A549 (cell line): ENCODE results near the gene CAPN13. TPM values are rescaled to one million over a fixed set of nuclear protein-coding genes. Genes with fewer than 3 reads are reported as not detected.

Experiments
- ATAC-seq, 2 experiments: fragments of 200-7000 bp in 1 of 2; fragments of >200 bp in 1 of 2; cut with Nextera tagmentation in 1 of 2; cut with Tn5 transposase in 1 of 2; 3 replicates each; pipeline versions ENCODE4 v1.8.0 to v1.9.1; 2018 to 2020; ENCODE audit warnings: mild to moderate bottlenecking in 1 of 2, moderate library complexity in 1 of 2
- CTCF ChIA-PET: fragments of 300-600 bp; sonication (Branson Sonifier 250); formaldehyde crosslinking; extraction: SDS; loops from one replicate; lab custom pipeline; 2021; ENCODE audit warnings: antibody characterized with exemption, inconsistent platforms; lab: Yijun Ruan, JAX
- POLR2A ChIA-PET: fragments of 350-600 bp; formaldehyde crosslinking; extraction: SDS; loops from one replicate; lab custom pipeline; 2021; ENCODE audit warnings: antibody characterized with exemption, inconsistent platforms; lab: Yijun Ruan, JAX
- DNase-seq, 2 experiments: peaks; one replicate each; pipeline versions ENCODE4 v3.0.0 to v3.0.0-alpha.2; 2011 to 2016; ENCODE audit warnings: low read depth in 1 of 2, low spot score in 1 of 2
- FAIRE-seq: peaks from 2 replicates; lab custom pipeline; 2011; peaks lifted over from hg19 to GRCh38; lab: Jason Lieb, UNC
- H3K27ac ChIP-seq, 2 experiments: fragments of >200 bp; sonication (Bioruptor Twin); formaldehyde crosslinking; 3 replicates each; pipeline ENCODE4 v1.5.1; 2016 to 2017
- H3K4me1 ChIP-seq: fragments of >200 bp; sonication (Bioruptor Twin); formaldehyde crosslinking; 3 replicates; pipeline ENCODE4 v1.6.1; 2016
- H3K4me2 ChIP-seq: fragments of >200 bp; sonication (Bioruptor Twin); formaldehyde crosslinking; 3 replicates; pipeline ENCODE4 v1.6.1; 2016
- H3K4me3 ChIP-seq: fragments of >200 bp; sonication (Bioruptor Twin); formaldehyde crosslinking; 3 replicates; pipeline ENCODE4 v1.5.1; 2016
- H3K9me3 ChIP-seq: fragments of >200 bp; sonication (Bioruptor Twin); formaldehyde crosslinking; 3 replicates; pipeline ENCODE4 v1.6.1; 2016
- BCL3 ChIP-seq: fragments of >200 bp; sonication (Bioruptor Twin); formaldehyde crosslinking; IDR thresholded peaks from 3 replicates; pipeline ENCODE4 v1.6.1; 2016
- CBX2 ChIP-seq: fragments of 200-600 bp; sonication (generic); IDR thresholded peaks from 2 replicates; pipeline ENCODE4 v1.6.1; 2016; ENCODE audit warnings: low read depth, mild to moderate bottlenecking, borderline replicate concordance
- CBX8 ChIP-seq: fragments of 200-600 bp; sonication (generic); IDR thresholded peaks from 2 replicates; pipeline ENCODE4 v1.6.1; 2016
- CEBPB ChIP-seq, 2 experiments: fragments of >200 bp in 1 of 2; sonication (Bioruptor Twin) in 1 of 2; formaldehyde crosslinking in 1 of 2; IDR thresholded peaks; 2 replicates each; pipeline ENCODE4 v1.6.1; 2012 to 2016
- CHD4 ChIP-seq: fragments of 200-600 bp; sonication (generic); IDR thresholded peaks from 2 replicates; pipeline ENCODE4 v1.6.1; 2016; ENCODE audit warnings: antibody characterized with exemption, mild to moderate bottlenecking, borderline replicate concordance
- CTCF ChIP-seq: fragments of >200 bp; sonication (Bioruptor Twin); formaldehyde crosslinking; IDR thresholded peaks from 3 replicates; pipeline ENCODE4 v1.5.1; 2016
- E2F6 ChIP-seq: IDR thresholded peaks from 2 replicates; pipeline ENCODE4 v1.6.1; 2012; ENCODE audit warnings: low read depth, borderline replicate concordance
- EHMT2 ChIP-seq: fragments of 200-600 bp; sonication (generic); IDR thresholded peaks from 2 replicates; pipeline ENCODE4 v1.6.1; 2016; ENCODE audit warnings: antibody characterized with exemption, low read depth, mild to moderate bottlenecking, moderate library complexity
- ESRRA ChIP-seq: fragments of 150-350 bp; IDR thresholded peaks from 2 replicates; pipeline ENCODE4 v1.6.1; 2014; ENCODE audit warnings: mild to moderate bottlenecking, low read length, borderline replicate concordance
- FOSB ChIP-seq: fragments of 250-450 bp; sonication (Bioruptor Pico); IDR thresholded peaks from 2 replicates; pipeline ENCODE4 v1.5.0; 2020; ENCODE audit warnings: mild to moderate bottlenecking, moderate library complexity
- FOXS1 ChIP-seq: fragments of 250-450 bp; sonication (Bioruptor Pico); IDR thresholded peaks from 2 replicates; pipeline ENCODE4 v1.5.0; 2020; ENCODE audit warnings: mild to moderate bottlenecking, moderate library complexity
- HDAC2 ChIP-seq: fragments of 200-600 bp; sonication (generic); IDR thresholded peaks from 2 replicates; pipeline ENCODE4 v1.6.1; 2016
- HES2 ChIP-seq: fragments of >200 bp; sonication (Bioruptor Twin); formaldehyde crosslinking; IDR thresholded peaks from 2 replicates; pipeline ENCODE4 v1.6.1; 2016
- HOXA7 ChIP-seq: fragments of 250-450 bp; sonication (Bioruptor Pico); IDR thresholded peaks from 2 replicates; pipeline ENCODE4 v1.5.0; 2020; ENCODE audit warnings: mild to moderate bottlenecking, moderate library complexity
- HOXB5 ChIP-seq: fragments of 250-450 bp; sonication (Bioruptor Pico); IDR thresholded peaks from 2 replicates; pipeline ENCODE4 v1.5.0; 2020; ENCODE audit warnings: mild to moderate bottlenecking, moderate library complexity
- JUN ChIP-seq, 2 experiments: fragments of >200 bp; sonication (Bioruptor Twin); formaldehyde crosslinking; IDR thresholded peaks; 2 replicates in 1 of 2; 3 replicates in 1 of 2; pipeline ENCODE4 v1.6.1; 2016 to 2017
- KDM1A ChIP-seq: fragments of 200-600 bp; sonication (generic); IDR thresholded peaks from 2 replicates; pipeline ENCODE4 v1.6.1; 2016; ENCODE audit warnings: low read depth, mild to moderate bottlenecking
- MAX ChIP-seq: IDR thresholded peaks from 2 replicates; pipeline ENCODE4 v1.6.1; 2012
- MAZ ChIP-seq: fragments of 150-350 bp; IDR thresholded peaks from 2 replicates; pipeline ENCODE4 v1.6.1; 2014; ENCODE audit warnings: antibody characterized with exemption, low read depth, low read length, borderline replicate concordance
- NFE2L2 ChIP-seq: fragments of 150-350 bp; conservative IDR thresholded peaks from 2 replicates; pipeline ENCODE4 v1.6.1; 2014; ENCODE audit warnings: low read length
- NPAS2 ChIP-seq: fragments of 250-450 bp; sonication (Bioruptor Pico); IDR thresholded peaks from 2 replicates; pipeline ENCODE4 v1.8.0; 2022; ENCODE audit warnings: mild to moderate bottlenecking, moderate library complexity, borderline replicate concordance
- PBX3 ChIP-seq: IDR thresholded peaks from 2 replicates; pipeline ENCODE4 v1.6.1; 2012
- PHF8 ChIP-seq: fragments of 200-600 bp; sonication (generic); IDR thresholded peaks from 2 replicates; pipeline ENCODE4 v1.6.1; 2016; ENCODE audit warnings: low read depth, mild to moderate bottlenecking, antibody characterized with exemption, moderate library complexity, borderline replicate concordance
- POLR2A ChIP-seq: IDR thresholded peaks from 2 replicates; pipeline ENCODE4 v1.6.1; 2012; ENCODE audit warnings: mild to moderate bottlenecking, low read length
- POLR2AphosphoS2 ChIP-seq: conservative IDR thresholded peaks from 2 replicates; pipeline ENCODE4 v1.6.1; 2012; ENCODE audit warnings: low read length, improper control_type of control experiment, inconsistent platforms
- RFX5 ChIP-seq: fragments of 450-650 bp; IDR thresholded peaks from 2 replicates; pipeline ENCODE4 v1.7.1; 2014; ENCODE audit warnings: antibody characterized with exemption, mild to moderate bottlenecking, moderate library complexity
- SMC3 ChIP-seq: fragments of >200 bp; sonication (Bioruptor Twin); formaldehyde crosslinking; IDR thresholded peaks from 3 replicates; pipeline ENCODE4 v1.6.1; 2018; ENCODE audit warnings: inconsistent platforms
- TP53 ChIP-seq: fragments of 250-450 bp; sonication (Bioruptor Pico); IDR thresholded peaks from 2 replicates; pipeline ENCODE4 v1.5.0; 2021; ENCODE audit warnings: mild to moderate bottlenecking, moderate library complexity
- ZFP36 ChIP-seq: fragments of 450-650 bp; IDR thresholded peaks from 2 replicates; pipeline ENCODE4 v1.6.1; 2014; ENCODE audit warnings: borderline replicate concordance; ENCODE audit not compliant: partially characterized antibody
- WGBS: methylation state at CpG from one replicate; pipeline ENCODE4 v1.1.6; 2017; ENCODE audit errors: missing lambda C conversion rate; 5-methylcytosine and 5-hydroxymethylcytosine counted together
- polyA plus RNA-seq, 4 experiments: library from polyadenylated mRNA; depleted of rRNA in 3 of 4; stranded (reverse); fragments of >200 nt; fragmentation: RNase III in 1 of 4; extraction: RNeasy Plus Mini Kit Qiagen cat#74134 plus additional on column Dnase treatment in 1 of 4; gene quantifications; 2 replicates in 3 of 4; 3 replicates in 1 of 4; pipeline ENCODE4 v1.2.3, GENCODE V29; 2011 to 2017

CAPN13 gene
- polyA plus RNA-seq, 2 of the 4 experiments (the other 2 are of a cell fraction): 0.08 to 0.18 TPM

GRCh38 chr2:30847329-30847728 lies 40.1 kb upstream of the CAPN13 start:
- CTCF ChIA-PET: interaction anchor here (1.1 kb wide), 2 partner anchors 14 to 323 kb away, joined by 4 read pairs; no protein-coding TSS in a partner anchor

GRCh38 chr2:30828586-30828985 lies 21.3 kb upstream of the CAPN13 start:
- no peak for DNase-seq
- TF ChIP-seq JUN (IDR thresholded peaks at IDR 0.05) (no peak), SMC3 (no peak), MAX (no peak), NPAS2 (CRISPR knock-in tag) (no peak), CEBPB (IDR thresholded peaks at IDR 0.05) (no peak), CBX8 (no peak), POLR2AphosphoS2 (no peak), MAZ (no peak), POLR2A (no peak), KDM1A (no peak), EHMT2 (no peak), HDAC2 (no peak), RFX5 (no peak)
- TF ChIP-seq, all 56 proteins: peak for 0
- no peaks in the 10 kb centered on the region for H3K4me1 ChIP-seq
- ATAC-seq (no peak), FAIRE-seq (peak; percentile 7)
- no peak overlapping the region for H3K27ac ChIP-seq
- CTCF ChIA-PET: interaction anchor here (1.3 to 2.4 kb wide), 3 partner anchors 20 to 34 kb away, joined by 3 to 10 read pairs (median 4); no protein-coding TSS in a partner anchor
- no peak overlapping the region for H3K4me2 ChIP-seq
- POLR2A ChIA-PET: no interaction called here
- no peak overlapping the region for H3K4me3 ChIP-seq
- H3K9me3 ChIP-seq: 0 out of 3 replicates have a peak, but pooled peaks cover 4% of the 10 kb centered on the region
- 0% methylated on average over 1 of the region's 1 CpG for WGBS

More at GRCh38 chr2:30847329-30847728, 40.1 kb upstream of the CAPN13 start:
- no peaks in the 10 kb centered on the region for H3K4me1 ChIP-seq
- POLR2A ChIA-PET: no interaction called here
- WGBS: 0% methylated on average over 1 of the region's 1 CpG
- H3K27ac ChIP-seq: no peak overlapping the region
- peaks cover 16% of the 10 kb centered on the region; the same call in 2 of the 3 replicates for H3K9me3 ChIP-seq
- ATAC-seq: no peak
- no peak overlapping the region for H3K4me2 ChIP-seq
- H3K4me3 ChIP-seq: no peak overlapping the region
- TF ChIP-seq POLR2A (no peak), FOXS1 (no peak), CHD4 (no peak), PHF8 (no peak), PBX3 (no peak), NFE2L2 (no peak)
- no peak for FAIRE-seq
- DNase-seq: no peak

GRCh38 chr2:30826916-30827315 lies 19.7 kb upstream of the CAPN13 start:
- no peak for TF ChIP-seq FOSB
- TF ChIP-seq PBX3: no peak
- no peak for TF ChIP-seq ESRRA
- TF ChIP-seq ZFP36: no peak
- TF ChIP-seq KDM1A: no peak
- no peak for TF ChIP-seq HOXB5 (CRISPR knock-in tag)
- no peak for TF ChIP-seq HOXA7 (CRISPR knock-in tag)
- TF ChIP-seq CBX2: no peak
- no peak for TF ChIP-seq NPAS2 (CRISPR knock-in tag)
- TF ChIP-seq CTCF: no peak
- TF ChIP-seq E2F6: no peak
- no peak for TF ChIP-seq BCL3
- no peak for TF ChIP-seq CBX8
- no peak for TF ChIP-seq SMC3
- TF ChIP-seq CEBPB (IDR thresholded peaks at IDR 0.05): no peak
- TF ChIP-seq TP53 (CRISPR knock-in tag): no peak
- TF ChIP-seq FOXS1: no peak
- TF ChIP-seq POLR2AphosphoS2: no peak
- no peak for TF ChIP-seq HES2
- DNase-seq: no peak
- 0 out of 3 replicates have a peak, but pooled peaks cover 4% of the 10 kb centered on the region for H3K9me3 ChIP-seq
- 66% methylated on average over 3 of the region's 3 CpGs for WGBS
- CTCF ChIA-PET: interaction anchor here (0.6 to 1.2 kb wide), 2 partner anchors 18 to 66 kb away, joined by 3 to 4 read pairs; no protein-coding TSS in a partner anchor
- no peak overlapping the region for H3K4me2 ChIP-seq
- POLR2A ChIA-PET: no interaction called here
- H3K4me3 ChIP-seq: no peak overlapping the region
- H3K27ac ChIP-seq: no peak overlapping the region
- no peaks in the 10 kb centered on the region for H3K4me1 ChIP-seq
- FAIRE-seq: no peak
- ATAC-seq: no peak
